Esophagus muscularis mucosa (tissue), 4 donors: ENCODE data around the gene EVI5. TPM values are rescaled to one million over a fixed set of nuclear protein-coding genes. Genes with fewer than 3 reads are reported as not detected.
"Not testable (repeated sequence)": the region's sequence is repeated elsewhere in the genome, so short reads cannot be mapped to it uniquely, and the experiment has no call there.

Experiments used
- DNase-seq: peaks from one replicate; pipeline ENCODE4 v3.0.0-alpha.2; 2017; ENCODE audit errors: extremely low spot score
- H3K27ac ChIP-seq, 4 donors: fragments of 200-600 bp; sonication (generic); replicated peaks in 1 of 4; 1 replicate in 3 of 4; 2 replicates in 1 of 4; pipeline ENCODE4 v1.5.1; 2016 to 2019; ENCODE audit warnings: mild to moderate bottlenecking in 1 of 4
- H3K27me3 ChIP-seq, 4 donors: fragments of 200-600 bp; sonication (generic); one replicate each; pipeline versions ENCODE4 v1.5.1 to v1.6.0; 2016 to 2019
- H3K36me3 ChIP-seq, 4 donors: fragments of 200-600 bp; sonication (generic); one replicate each; pipeline ENCODE4 v1.5.1; 2016 to 2019
- H3K4me1 ChIP-seq, 4 donors: fragments of 200-600 bp; sonication (generic); one replicate each; pipeline ENCODE4 v1.5.1; 2016 to 2019
- H3K4me3 ChIP-seq, 4 donors: fragments of 200-600 bp; sonication (generic); 1 replicate in 2 of 4; 2 replicates in 2 of 4; pipeline ENCODE4 v1.5.1; 2016 to 2019; ENCODE audit warnings: mild to moderate bottlenecking in 4 of 4, moderate library complexity in 1 of 4
- H3K9me3 ChIP-seq, 4 donors: fragments of 200-600 bp; sonication (generic); 1 replicate in 3 of 4; 2 replicates in 1 of 4; pipeline ENCODE4 v1.5.1; 2016 to 2019
- EP300 ChIP-seq: sonication (generic); formaldehyde crosslinking; IDR thresholded peaks from one replicate; pipeline ENCODE4 v1.6.1; 2017; ENCODE audit warnings: antibody characterized with exemption
- POLR2A ChIP-seq: fragments of 450-650 bp; IDR thresholded peaks from one replicate; pipeline ENCODE4 v1.6.1; 2017; ENCODE audit warnings: antibody characterized with exemption, moderate library complexity, mild to moderate bottlenecking, low read depth
- POLR2AphosphoS5 ChIP-seq, 2 donors: sonication (generic); formaldehyde crosslinking; IDR thresholded peaks; one replicate each; pipeline ENCODE4 v1.6.1; 2017; ENCODE audit warnings: antibody characterized with exemption in 2 of 2
- WGBS: methylation state at CpG from one replicate; pipeline ENCODE4 v1.1.5; 2018; 5-methylcytosine and 5-hydroxymethylcytosine counted together
- intact Hi-C: fragments of 100-400 bp; cut with DNase I; formaldehyde crosslinking; loops from one replicate; pipeline ENCODE4 v1.15.1; 2023
- total RNA-seq, 4 donors: library from RNA; depleted of rRNA; stranded (reverse); fragments of >200 nt; gene quantifications; one replicate each; pipeline versions ENCODE4 v1.1.0 to v1.2.1, GENCODE V29; 2016
- TF ChIP-seq, protein P1 (sequence below), 3 experiments: fragments of 200-600 bp in 2 of 3; fragments of 450-650 bp in 1 of 3; sonication (generic) in 2 of 3; IDR thresholded peaks; one replicate each; pipeline ENCODE4 v1.5.1; 2017 to 2019; ENCODE audit warnings: antibody characterized with exemption in 3 of 3, mild to moderate bottlenecking in 2 of 3, moderate library complexity in 1 of 3

The EVI5 gene
- total RNA-seq, 4 donors from 2014 or later = 32.3 to 55.2 (median 40.4) TPM

DNA sequence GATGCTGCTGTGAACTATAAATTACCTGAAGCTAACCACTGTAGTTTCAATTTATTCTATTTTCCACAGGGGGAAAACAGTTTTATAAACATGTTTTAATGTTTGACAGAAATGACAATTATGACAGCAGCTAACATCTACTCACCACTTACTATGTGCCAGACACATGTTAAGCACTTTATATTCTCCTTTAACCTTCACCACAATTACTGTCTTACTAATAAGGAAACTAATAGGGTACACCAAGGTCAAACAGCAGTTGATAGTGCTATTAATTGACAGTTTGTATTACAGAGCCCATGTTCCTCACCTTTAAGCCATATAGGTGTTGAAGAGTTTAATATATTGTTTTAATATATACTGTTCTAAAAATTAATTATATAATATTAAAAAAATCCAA is 146.4 kb downstream of the EVI5 start:
- DNase-seq = no peak
- H3K9me3 ChIP-seq = no peaks in the 10 kb centered on the region
- no peaks in the 10 kb centered on the region for H3K27me3 ChIP-seq
- H3K4me3 ChIP-seq = no peak overlapping the region
- H3K4me1 ChIP-seq = no peaks in the 10 kb centered on the region
- H3K27ac ChIP-seq = no peak overlapping the region
- TF ChIP-seq, protein P1, sequence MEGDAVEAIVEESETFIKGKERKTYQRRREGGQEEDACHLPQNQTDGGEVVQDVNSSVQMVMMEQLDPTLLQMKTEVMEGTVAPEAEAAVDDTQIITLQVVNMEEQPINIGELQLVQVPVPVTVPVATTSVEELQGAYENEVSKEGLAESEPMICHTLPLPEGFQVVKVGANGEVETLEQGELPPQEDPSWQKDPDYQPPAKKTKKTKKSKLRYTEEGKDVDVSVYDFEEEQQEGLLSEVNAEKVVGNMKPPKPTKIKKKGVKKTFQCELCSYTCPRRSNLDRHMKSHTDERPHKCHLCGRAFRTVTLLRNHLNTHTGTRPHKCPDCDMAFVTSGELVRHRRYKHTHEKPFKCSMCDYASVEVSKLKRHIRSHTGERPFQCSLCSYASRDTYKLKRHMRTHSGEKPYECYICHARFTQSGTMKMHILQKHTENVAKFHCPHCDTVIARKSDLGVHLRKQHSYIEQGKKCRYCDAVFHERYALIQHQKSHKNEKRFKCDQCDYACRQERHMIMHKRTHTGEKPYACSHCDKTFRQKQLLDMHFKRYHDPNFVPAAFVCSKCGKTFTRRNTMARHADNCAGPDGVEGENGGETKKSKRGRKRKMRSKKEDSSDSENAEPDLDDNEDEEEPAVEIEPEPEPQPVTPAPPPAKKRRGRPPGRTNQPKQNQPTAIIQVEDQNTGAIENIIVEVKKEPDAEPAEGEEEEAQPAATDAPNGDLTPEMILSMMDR (IDR thresholded peaks at IDR 0.05) = no peak
- no peak for TF ChIP-seq POLR2A
- H3K36me3 ChIP-seq = peaks cover 10 to 27% (median 15%) of the 10 kb centered on the region in 4 donors
- intact Hi-C loops = no loop called here

DNA sequence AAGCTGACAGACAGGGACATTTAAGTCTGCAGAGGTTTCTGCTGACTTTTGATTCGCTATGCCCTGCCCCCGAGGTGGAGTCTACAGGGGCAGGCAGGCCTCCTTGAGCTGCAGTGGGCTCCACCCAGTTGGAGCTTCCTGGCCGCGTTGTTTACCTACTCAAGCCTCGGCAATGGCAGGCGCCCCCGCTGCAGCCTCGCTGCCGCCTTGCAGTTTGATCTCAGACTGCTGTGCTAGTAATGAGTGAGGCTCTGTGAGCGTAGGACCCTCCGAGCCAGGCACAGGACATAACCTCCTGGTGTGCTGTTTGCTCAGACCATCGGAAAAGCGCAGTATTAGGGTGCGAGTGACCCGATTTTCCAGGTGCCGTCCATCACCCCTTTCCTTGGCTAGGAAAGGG is 149.7 kb downstream of the EVI5 start:
- DNase-seq, H3K27ac ChIP-seq, H3K9me3 ChIP-seq, H3K4me3 ChIP-seq, intact Hi-C loops, H3K27me3 ChIP-seq, H3K4me1 ChIP-seq: not testable (repeated sequence)
- 97% methylated on average over 12 of the region's 16 CpGs for WGBS
- H3K36me3 ChIP-seq = peaks cover 10 to 27% (median 15%) of the 10 kb centered on the region in 4 donors

DNA sequence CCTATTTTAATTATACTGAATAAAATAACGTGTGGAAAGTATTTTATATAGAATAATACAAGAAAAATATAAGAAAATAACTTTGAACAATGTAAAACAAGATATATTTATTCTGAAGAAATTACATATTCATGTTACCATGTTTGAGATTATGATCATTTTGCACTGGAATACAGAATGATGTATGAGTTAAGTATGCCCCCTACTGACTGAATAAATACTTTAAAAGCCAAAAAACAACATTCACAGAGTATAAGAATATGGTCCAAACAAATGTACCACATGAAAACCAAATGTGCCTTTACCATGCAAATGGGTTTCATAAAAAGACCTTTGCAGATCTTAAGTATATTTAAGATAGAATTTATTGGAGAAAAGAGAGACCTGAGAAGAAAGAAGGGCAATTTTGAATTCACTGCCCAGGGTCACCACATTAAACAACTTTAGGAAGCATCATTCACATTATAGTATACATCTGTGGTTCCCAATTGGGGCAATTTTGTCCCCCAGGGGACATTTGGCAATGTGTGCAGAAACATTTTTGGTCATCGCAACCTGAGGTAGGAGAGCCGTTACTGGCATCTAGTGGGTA is 161.6 kb downstream of the EVI5 start:
- Histone ChIP-seq H3K27me3 (no peaks in the 10 kb centered on the region), H3K36me3 (peaks cover 4 to 32% (median 18%) of the 10 kb centered on the region in 4 donors), H3K4me3 (no peak overlapping the region), H3K4me1 (no peaks in the 10 kb centered on the region), H3K9me3 (no peaks in the 10 kb centered on the region), H3K27ac (no peak overlapping the region)
- TF ChIP-seq, protein P1 (IDR thresholded peaks at IDR 0.05) = peak; percentile 10 to 33 (median 27)
- TF ChIP-seq POLR2AphosphoS5 (IDR thresholded peaks at IDR 0.05) = no peak
- no peak for TF ChIP-seq POLR2A
- TF ChIP-seq EP300 = no peak
- intact Hi-C loops = no loop called here
- 83% methylated on average over 3 of the region's 3 CpGs for WGBS
- no peak for DNase-seq

DNA sequence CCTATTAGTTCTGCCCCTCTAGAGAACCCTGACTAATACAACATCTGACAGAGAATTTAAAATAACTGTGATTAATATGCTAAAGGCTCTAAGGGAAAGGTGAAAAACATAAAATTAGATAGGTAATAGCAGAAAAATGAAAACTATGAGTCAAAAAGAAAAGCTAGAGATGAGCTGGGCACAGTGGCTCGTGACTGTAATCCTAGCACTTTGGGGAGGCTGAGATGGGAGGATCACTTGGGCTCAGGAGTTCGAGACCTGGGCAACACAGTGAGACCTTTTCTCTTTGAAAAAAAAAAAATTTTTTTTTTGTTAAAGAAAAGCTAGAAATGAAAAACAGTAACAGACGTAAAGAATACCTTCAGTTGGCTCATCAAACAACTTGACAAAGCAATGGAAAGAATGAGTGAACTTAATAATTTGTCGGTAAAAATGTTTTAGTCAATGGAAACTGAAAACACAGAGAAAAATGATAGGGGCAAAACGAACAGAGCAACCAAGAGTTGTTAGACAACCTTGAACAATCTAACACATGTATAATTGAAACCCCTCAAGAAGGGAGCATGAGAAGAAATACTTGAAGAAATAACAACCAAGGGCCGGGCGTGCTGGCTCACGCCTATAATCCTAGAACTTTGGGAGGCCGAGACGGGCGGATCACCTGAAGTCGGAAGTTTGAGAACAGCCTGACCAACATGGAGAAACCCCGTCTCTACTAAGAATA is 165.3 kb downstream of the EVI5 start:
- TF ChIP-seq POLR2AphosphoS5 (IDR thresholded peaks at IDR 0.05) (no peak), POLR2A (no peak), EP300 (no peak)
- TF ChIP-seq, protein P1 (IDR thresholded peaks at IDR 0.05) = no peak
- H3K36me3 ChIP-seq = peaks cover 4 to 54% (median 33%) of the 10 kb centered on the region in 4 donors
- H3K4me1 ChIP-seq = no peaks in the 10 kb centered on the region
- 96% methylated on average over 13 of the region's 13 CpGs for WGBS
- H3K27me3 ChIP-seq = no peaks in the 10 kb centered on the region
- DNase-seq = no peak
- intact Hi-C loops = no loop called here
- no peaks in the 10 kb centered on the region for H3K9me3 ChIP-seq
- H3K27ac ChIP-seq = no peak overlapping the region
- H3K4me3 ChIP-seq = no peak overlapping the region

DNA sequence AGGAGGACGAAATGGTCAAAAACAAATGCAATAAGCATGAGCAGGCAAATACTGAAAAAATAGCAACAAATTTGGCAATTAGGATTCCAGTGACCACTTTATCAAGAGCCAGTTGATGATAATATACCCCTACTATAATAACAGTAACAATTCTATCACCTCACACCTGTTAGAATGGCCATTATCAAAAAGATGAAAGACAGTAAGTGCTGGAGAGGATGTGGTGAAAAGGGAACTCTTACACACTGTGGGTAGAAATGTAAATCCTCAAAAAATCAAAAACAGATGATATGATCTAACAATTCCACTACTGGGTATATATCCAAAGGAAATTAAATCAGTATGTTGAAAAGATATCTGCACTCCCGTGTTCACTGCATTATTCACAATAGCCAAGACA is 183.9 kb downstream of the EVI5 start:
- H3K27me3 ChIP-seq = no peaks in the 10 kb centered on the region
- no peak for DNase-seq
- H3K27ac ChIP-seq = no peak overlapping the region
- intact Hi-C loops = no loop called here
- peaks cover 0 to 20% (median 3%) of the 10 kb centered on the region in 4 donors for H3K36me3 ChIP-seq
- no peak for TF ChIP-seq POLR2AphosphoS5 (IDR thresholded peaks at IDR 0.05)
- TF ChIP-seq EP300 = no peak
- TF ChIP-seq POLR2A = no peak
- TF ChIP-seq, protein P1 (IDR thresholded peaks at IDR 0.05) = no peak
- no peaks in the 10 kb centered on the region for H3K9me3 ChIP-seq
- WGBS = 85% methylated on average over 2 of the region's 2 CpGs
- no peaks in the 10 kb centered on the region for H3K4me1 ChIP-seq
- H3K4me3 ChIP-seq = no peak overlapping the region
